GM23338 (cell line): ENCODE results near the gene LARP1B. TPM values are rescaled to one million over a fixed set of nuclear protein-coding genes. Genes with fewer than 3 reads are reported as not detected.

Source experiments
- ATAC-seq: fragments of 200-7000 bp; cut with Tn5 transposase; 3 replicates; pipeline ENCODE4 v1.9.1; 2020
- DNase-seq: peaks from one replicate; pipeline ENCODE4 v3.0.0-alpha.2; 2015; ENCODE audit warnings: low spot score
- H2AFZ ChIP-seq: fragments of 200-600 bp; sonication (generic); 2 replicates; pipeline ENCODE4 v1.8.0; 2016; ENCODE audit warnings: antibody characterized with exemption, mild to moderate bottlenecking, moderate library complexity
- H3F3A ChIP-seq: fragments of 200-600 bp; sonication (generic); replicated peaks from 2 replicates; pipeline ENCODE4 v1.8.0; 2017; ENCODE audit warnings: antibody characterized with exemption, mixed run types, low read depth
- H3K27ac ChIP-seq: fragments of 200-600 bp; sonication (generic); 2 replicates; pipeline ENCODE4 v1.6.1; 2016; ENCODE audit warnings: low read depth
- H3K27me3 ChIP-seq: fragments of 200-600 bp; sonication (generic); 2 replicates; pipeline ENCODE4 v1.8.0; 2016; ENCODE audit warnings: mild to moderate bottlenecking, mixed run types, moderate library complexity; ENCODE audit not compliant: insufficient read depth
- H3K36me3 ChIP-seq: fragments of 200-600 bp; sonication (generic); 2 replicates; pipeline ENCODE4 v1.8.0; 2016; ENCODE audit warnings: mild to moderate bottlenecking; ENCODE audit not compliant: insufficient read depth
- H3K4me1 ChIP-seq: fragments of 200-600 bp; sonication (generic); 2 replicates; pipeline ENCODE4 v1.8.0; 2016; ENCODE audit warnings: mild to moderate bottlenecking, moderate library complexity; ENCODE audit not compliant: insufficient read depth
- H3K4me2 ChIP-seq: fragments of 200-600 bp; sonication (generic); 2 replicates; pipeline ENCODE4 v1.7.1; 2017; ENCODE audit warnings: mixed run types
- H3K4me3 ChIP-seq: fragments of 200-600 bp; sonication (generic); 2 replicates; pipeline ENCODE4 v1.6.1; 2016; ENCODE audit warnings: mixed run types
- H3K79me2 ChIP-seq: fragments of 200-600 bp; sonication (generic); replicated peaks from 2 replicates; pipeline ENCODE4 v1.8.0; 2017; ENCODE audit warnings: mild to moderate bottlenecking; ENCODE audit not compliant: insufficient read depth
- H3K9me2 ChIP-seq: fragments of 200-600 bp; sonication (generic); 2 replicates; pipeline ENCODE4 v1.8.0; 2017; ENCODE audit not compliant: insufficient read depth
- H4K20me1 ChIP-seq: fragments of 200-600 bp; sonication (generic); replicated peaks from 2 replicates; pipeline ENCODE4 v1.8.0; 2017; ENCODE audit warnings: mild to moderate bottlenecking; ENCODE audit not compliant: insufficient read depth
- H3K27ac Mint-ChIP-seq: 2 replicates; pipeline ENCODE4 v1.8.0; 2020; ENCODE audit warnings: inconsistent platforms, mild to moderate bottlenecking, moderate library complexity, mixed read lengths
- H3K27me3 Mint-ChIP-seq: 3 replicates; pipeline ENCODE4 v1.8.0; 2022; ENCODE audit warnings: low read depth, mild to moderate bottlenecking, moderate library complexity, mixed read lengths, inconsistent platforms; ENCODE audit not compliant: insufficient read depth, poor library complexity
- H3K36me3 Mint-ChIP-seq: 3 replicates; pipeline ENCODE4 v1.8.0; 2021; ENCODE audit warnings: low read depth, mild to moderate bottlenecking, inconsistent platforms, moderate library complexity, mixed read lengths
- H3K4me1 Mint-ChIP-seq: 3 replicates; pipeline ENCODE4 v1.8.0; 2020; ENCODE audit warnings: mild to moderate bottlenecking, inconsistent platforms, mixed read lengths
- H3K4me3 Mint-ChIP-seq: 3 replicates; pipeline ENCODE4 v1.8.0; 2021; ENCODE audit warnings: moderate library complexity, mild to moderate bottlenecking, inconsistent platforms, mixed read lengths
- H3K9me3 Mint-ChIP-seq: 3 replicates; pipeline ENCODE4 v1.8.0; 2020; ENCODE audit warnings: moderate library complexity, mild to moderate bottlenecking, inconsistent platforms, mixed read lengths
- EZH2 ChIP-seq: fragments of 200-600 bp; sonication (generic); IDR thresholded peaks from one replicate; pipeline ENCODE4 v1.8.0; 2017; ENCODE audit warnings: antibody characterized with exemption, mild to moderate bottlenecking, low read depth; ENCODE audit not compliant: unreplicated experiment
- NANOG ChIP-seq: IDR thresholded peaks from 2 replicates; pipeline ENCODE4 v1.6.1; 2016; ENCODE audit warnings: antibody characterized with exemption, borderline replicate concordance
- POLR2AphosphoS5 ChIP-seq: IDR thresholded peaks from 2 replicates; pipeline ENCODE4 v1.6.1; 2016; ENCODE audit warnings: antibody characterized with exemption, low read depth
- STAT1 ChIP-seq: IDR thresholded peaks from one replicate; pipeline ENCODE4 v1.6.1; 2016; ENCODE audit warnings: antibody characterized with exemption; ENCODE audit not compliant: unreplicated experiment
- polyA plus RNA-seq: library from polyadenylated mRNA; unstranded; fragments of >200 nt; fragmentation: Nextera tagmentation; extraction: Ambion mirVana; gene quantifications from 2 replicates; pipeline ENCODE4 v1.2.1, GENCODE V29; 2016
- total RNA-seq: library from RNA; depleted of rRNA; stranded (reverse); fragments of >200 nt; shearing (Covaris generic); gene quantifications from 2 replicates; pipeline ENCODE4 v1.2.3, GENCODE V29; 2014
- TF ChIP-seq, protein P1 (sequence below): fragments of 250-450 bp; sonication (Bioruptor Pico); IDR thresholded peaks from 2 replicates; pipeline ENCODE4 v1.5.0; 2020; ENCODE audit warnings: mild to moderate bottlenecking, moderate library complexity
- TF ChIP-seq, protein P2 (sequence below), 2 experiments: fragments of 200-600 bp in 1 of 2; sonication (generic) in 1 of 2; conservative IDR thresholded peaks; 2 replicates each; pipeline versions ENCODE4 v1.5.1 to v1.6.1; 2016 to 2017; ENCODE audit warnings: antibody characterized with exemption in 2 of 2, low read depth in 2 of 2, mild to moderate bottlenecking in 2 of 2, moderate library complexity in 1 of 2
- TF ChIP-seq, protein P3 (sequence below): IDR thresholded peaks from 2 replicates; pipeline ENCODE4 v1.6.1; 2016; ENCODE audit warnings: antibody characterized with exemption
- TF ChIP-seq, protein P4 (sequence below): IDR thresholded peaks from one replicate; pipeline ENCODE4 v1.6.1; 2018; ENCODE audit warnings: antibody characterized with exemption; ENCODE audit not compliant: unreplicated experiment

LARP1B gene
- total and polyA plus RNA-seq, 2 experiments from 2014 or later = 42.5 to 45.4 TPM

DNA sequence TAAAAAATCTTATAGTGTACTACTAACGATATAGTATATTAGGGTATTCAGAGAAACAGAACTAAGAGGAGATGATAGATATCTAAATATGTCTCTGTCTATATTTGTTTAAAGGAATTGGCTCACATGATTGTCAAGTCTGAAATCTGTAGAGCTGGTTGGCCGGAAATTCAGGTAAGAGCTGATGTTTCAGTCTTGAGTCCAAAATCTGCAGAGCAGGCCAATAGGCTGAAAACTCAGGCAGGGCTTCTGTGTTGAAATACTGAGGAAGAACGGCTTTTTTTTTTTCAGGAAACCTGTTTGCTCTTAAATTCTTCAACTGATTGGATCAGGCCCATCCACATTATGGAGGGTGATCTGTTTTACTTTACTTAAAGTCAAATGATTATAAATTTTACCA, 194.8 kb downstream of the LARP1B start (continued):
- TF ChIP-seq, protein P1, sequence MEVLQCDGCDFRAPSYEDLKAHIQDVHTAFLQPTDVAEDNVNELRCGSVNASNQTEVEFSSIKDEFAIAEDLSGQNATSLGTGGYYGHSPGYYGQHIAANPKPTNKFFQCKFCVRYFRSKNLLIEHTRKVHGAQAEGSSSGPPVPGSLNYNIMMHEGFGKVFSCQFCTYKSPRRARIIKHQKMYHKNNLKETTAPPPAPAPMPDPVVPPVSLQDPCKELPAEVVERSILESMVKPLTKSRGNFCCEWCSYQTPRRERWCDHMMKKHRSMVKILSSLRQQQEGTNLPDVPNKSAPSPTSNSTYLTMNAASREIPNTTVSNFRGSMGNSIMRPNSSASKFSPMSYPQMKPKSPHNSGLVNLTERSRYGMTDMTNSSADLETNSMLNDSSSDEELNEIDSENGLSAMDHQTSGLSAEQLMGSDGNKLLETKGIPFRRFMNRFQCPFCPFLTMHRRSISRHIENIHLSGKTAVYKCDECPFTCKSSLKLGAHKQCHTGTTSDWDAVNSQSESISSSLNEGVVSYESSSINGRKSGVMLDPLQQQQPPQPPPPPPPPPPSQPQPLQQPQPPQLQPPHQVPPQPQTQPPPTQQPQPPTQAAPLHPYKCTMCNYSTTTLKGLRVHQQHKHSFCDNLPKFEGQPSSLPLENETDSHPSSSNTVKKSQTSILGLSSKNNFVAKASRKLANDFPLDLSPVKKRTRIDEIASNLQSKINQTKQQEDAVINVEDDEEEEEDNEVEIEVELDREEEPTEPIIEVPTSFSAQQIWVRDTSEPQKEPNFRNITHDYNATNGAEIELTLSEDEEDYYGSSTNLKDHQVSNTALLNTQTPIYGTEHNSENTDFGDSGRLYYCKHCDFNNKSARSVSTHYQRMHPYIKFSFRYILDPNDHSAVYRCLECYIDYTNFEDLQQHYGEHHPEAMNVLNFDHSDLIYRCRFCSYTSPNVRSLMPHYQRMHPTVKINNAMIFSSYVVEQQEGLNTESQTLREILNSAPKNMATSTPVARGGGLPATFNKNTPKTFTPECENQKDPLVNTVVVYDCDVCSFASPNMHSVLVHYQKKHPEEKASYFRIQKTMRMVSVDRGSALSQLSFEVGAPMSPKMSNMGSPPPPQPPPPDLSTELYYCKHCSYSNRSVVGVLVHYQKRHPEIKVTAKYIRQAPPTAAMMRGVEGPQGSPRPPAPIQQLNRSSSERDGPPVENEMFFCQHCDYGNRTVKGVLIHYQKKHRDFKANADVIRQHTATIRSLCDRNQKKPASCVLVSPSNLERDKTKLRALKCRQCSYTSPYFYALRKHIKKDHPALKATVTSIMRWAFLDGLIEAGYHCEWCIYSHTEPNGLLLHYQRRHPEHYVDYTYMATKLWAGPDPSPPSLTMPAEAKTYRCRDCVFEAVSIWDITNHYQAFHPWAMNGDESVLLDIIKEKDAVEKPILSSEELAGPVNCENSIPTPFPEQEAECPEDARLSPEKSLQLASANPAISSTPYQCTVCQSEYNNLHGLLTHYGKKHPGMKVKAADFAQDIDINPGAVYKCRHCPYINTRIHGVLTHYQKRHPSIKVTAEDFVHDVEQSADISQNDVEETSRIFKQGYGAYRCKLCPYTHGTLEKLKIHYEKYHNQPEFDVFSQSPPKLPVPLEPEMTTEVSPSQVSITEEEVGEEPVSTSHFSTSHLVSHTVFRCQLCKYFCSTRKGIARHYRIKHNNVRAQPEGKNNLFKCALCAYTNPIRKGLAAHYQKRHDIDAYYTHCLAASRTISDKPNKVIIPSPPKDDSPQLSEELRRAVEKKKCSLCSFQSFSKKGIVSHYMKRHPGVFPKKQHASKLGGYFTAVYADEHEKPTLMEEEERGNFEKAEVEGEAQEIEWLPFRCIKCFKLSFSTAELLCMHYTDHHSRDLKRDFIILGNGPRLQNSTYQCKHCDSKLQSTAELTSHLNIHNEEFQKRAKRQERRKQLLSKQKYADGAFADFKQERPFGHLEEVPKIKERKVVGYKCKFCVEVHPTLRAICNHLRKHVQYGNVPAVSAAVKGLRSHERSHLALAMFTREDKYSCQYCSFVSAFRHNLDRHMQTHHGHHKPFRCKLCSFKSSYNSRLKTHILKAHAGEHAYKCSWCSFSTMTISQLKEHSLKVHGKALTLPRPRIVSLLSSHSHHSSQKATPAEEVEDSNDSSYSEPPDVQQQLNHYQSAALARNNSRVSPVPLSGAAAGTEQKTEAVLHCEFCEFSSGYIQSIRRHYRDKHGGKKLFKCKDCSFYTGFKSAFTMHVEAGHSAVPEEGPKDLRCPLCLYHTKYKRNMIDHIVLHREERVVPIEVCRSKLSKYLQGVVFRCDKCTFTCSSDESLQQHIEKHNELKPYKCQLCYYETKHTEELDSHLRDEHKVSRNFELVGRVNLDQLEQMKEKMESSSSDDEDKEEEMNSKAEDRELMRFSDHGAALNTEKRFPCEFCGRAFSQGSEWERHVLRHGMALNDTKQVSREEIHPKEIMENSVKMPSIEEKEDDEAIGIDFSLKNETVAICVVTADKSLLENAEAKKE (CRISPR knock-in tag) = no peak
- TF ChIP-seq NANOG = no peak
- TF ChIP-seq EZH2 = no peak
- TF ChIP-seq, protein P2, sequence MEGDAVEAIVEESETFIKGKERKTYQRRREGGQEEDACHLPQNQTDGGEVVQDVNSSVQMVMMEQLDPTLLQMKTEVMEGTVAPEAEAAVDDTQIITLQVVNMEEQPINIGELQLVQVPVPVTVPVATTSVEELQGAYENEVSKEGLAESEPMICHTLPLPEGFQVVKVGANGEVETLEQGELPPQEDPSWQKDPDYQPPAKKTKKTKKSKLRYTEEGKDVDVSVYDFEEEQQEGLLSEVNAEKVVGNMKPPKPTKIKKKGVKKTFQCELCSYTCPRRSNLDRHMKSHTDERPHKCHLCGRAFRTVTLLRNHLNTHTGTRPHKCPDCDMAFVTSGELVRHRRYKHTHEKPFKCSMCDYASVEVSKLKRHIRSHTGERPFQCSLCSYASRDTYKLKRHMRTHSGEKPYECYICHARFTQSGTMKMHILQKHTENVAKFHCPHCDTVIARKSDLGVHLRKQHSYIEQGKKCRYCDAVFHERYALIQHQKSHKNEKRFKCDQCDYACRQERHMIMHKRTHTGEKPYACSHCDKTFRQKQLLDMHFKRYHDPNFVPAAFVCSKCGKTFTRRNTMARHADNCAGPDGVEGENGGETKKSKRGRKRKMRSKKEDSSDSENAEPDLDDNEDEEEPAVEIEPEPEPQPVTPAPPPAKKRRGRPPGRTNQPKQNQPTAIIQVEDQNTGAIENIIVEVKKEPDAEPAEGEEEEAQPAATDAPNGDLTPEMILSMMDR (conservative IDR thresholded peaks at IDR 0.05; ENCODE audit: low read depth in 2 of 2) = no peak
- TF ChIP-seq, protein P3, sequence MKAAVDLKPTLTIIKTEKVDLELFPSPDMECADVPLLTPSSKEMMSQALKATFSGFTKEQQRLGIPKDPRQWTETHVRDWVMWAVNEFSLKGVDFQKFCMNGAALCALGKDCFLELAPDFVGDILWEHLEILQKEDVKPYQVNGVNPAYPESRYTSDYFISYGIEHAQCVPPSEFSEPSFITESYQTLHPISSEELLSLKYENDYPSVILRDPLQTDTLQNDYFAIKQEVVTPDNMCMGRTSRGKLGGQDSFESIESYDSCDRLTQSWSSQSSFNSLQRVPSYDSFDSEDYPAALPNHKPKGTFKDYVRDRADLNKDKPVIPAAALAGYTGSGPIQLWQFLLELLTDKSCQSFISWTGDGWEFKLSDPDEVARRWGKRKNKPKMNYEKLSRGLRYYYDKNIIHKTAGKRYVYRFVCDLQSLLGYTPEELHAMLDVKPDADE = no peak
- no peak for TF ChIP-seq POLR2AphosphoS5

DNA sequence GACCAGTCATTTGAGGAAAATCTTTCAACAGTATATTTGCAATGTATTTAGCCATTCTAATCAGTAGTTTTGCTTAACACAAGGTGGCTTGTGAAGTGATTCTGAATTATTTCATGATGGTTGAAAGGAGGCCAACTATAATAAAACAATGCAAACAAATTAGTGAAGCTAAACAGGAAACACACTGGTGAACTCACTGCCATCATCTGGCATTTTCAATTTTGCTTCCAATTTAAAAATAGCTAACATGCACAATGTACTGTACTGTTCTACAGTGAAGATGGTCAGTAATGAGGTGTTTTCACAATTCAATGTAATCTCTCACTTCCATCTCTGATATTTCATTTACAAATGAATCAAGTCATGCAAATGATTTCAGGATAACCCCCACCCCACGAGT, 195.4 kb downstream of the LARP1B start:
- ATAC-seq = no peak
- Histone ChIP-seq H3K27ac (no peak overlapping the region), H3K36me3 (no peaks in the 10 kb centered on the region), H3K4me3 (no peak overlapping the region), H3K79me2 (no peaks in the 10 kb centered on the region), H3K27me3 (no peaks in the 10 kb centered on the region), H2AFZ (no peak overlapping the region), H3F3A (no peaks in the 10 kb centered on the region), H4K20me1 (no peaks in the 10 kb centered on the region), H3K4me2 (no peak overlapping the region), H3K9me2 (peaks cover 9% of the 10 kb centered on the region; the same call in 1 of the 2 replicates), H3K4me1 (no peaks in the 10 kb centered on the region)
- DNase-seq = no peak
- Mint-ChIP-seq H3K4me1 (peaks cover 3% of the 10 kb centered on the region; the same call in 1 of the 3 replicates), H3K27ac (no peak overlapping the region), H3K27me3 (no peaks in the 10 kb centered on the region), H3K36me3 (peaks cover 15% of the 10 kb centered on the region), H3K9me3 (peaks cover 23% of the 10 kb centered on the region), H3K4me3 (no peak overlapping the region)
- TF ChIP-seq EZH2 (no peak), STAT1 (no peak)
- TF ChIP-seq, protein P4, sequence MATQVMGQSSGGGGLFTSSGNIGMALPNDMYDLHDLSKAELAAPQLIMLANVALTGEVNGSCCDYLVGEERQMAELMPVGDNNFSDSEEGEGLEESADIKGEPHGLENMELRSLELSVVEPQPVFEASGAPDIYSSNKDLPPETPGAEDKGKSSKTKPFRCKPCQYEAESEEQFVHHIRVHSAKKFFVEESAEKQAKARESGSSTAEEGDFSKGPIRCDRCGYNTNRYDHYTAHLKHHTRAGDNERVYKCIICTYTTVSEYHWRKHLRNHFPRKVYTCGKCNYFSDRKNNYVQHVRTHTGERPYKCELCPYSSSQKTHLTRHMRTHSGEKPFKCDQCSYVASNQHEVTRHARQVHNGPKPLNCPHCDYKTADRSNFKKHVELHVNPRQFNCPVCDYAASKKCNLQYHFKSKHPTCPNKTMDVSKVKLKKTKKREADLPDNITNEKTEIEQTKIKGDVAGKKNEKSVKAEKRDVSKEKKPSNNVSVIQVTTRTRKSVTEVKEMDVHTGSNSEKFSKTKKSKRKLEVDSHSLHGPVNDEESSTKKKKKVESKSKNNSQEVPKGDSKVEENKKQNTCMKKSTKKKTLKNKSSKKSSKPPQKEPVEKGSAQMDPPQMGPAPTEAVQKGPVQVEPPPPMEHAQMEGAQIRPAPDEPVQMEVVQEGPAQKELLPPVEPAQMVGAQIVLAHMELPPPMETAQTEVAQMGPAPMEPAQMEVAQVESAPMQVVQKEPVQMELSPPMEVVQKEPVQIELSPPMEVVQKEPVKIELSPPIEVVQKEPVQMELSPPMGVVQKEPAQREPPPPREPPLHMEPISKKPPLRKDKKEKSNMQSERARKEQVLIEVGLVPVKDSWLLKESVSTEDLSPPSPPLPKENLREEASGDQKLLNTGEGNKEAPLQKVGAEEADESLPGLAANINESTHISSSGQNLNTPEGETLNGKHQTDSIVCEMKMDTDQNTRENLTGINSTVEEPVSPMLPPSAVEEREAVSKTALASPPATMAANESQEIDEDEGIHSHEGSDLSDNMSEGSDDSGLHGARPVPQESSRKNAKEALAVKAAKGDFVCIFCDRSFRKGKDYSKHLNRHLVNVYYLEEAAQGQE = no peak
